Left renal cortex interstitium (tissue), 4 donors: ENCODE results near the gene PAF1. TPM values are rescaled to one million over a fixed set of nuclear protein-coding genes. Genes with fewer than 3 reads are reported as not detected.

ENCODE experiments used
- polyA plus RNA-seq, 4 donors: library from polyadenylated mRNA; unstranded; fragments of 120-200 nt; gene quantifications; one replicate each; pipeline ENCODE4 v1.2.1, GENCODE V29; 2013; ENCODE audit not compliant: insufficient read length in 4 of 4

Gene PAF1
- polyA plus RNA-seq, 4 donors = 65.6 to 74.3 (median 68.5) TPM

Other genes with a start within 250 kb of the PAF1 start
- 1 to 10 TPM in 3 of 4 donors, under 1 TPM in 1; 0.99 to 4.0 (median 1.4) TPM for gene NCCRP1, start 194.1 kb downstream of the PAF1 start, polyA plus RNA-seq
- gene SYCN, start 186.8 kb downstream of the PAF1 start, polyA plus RNA-seq = not detected
- gene IFNL3, start 146.1 kb downstream of the PAF1 start, polyA plus RNA-seq = not detected
- under 1 TPM in 1 of 4 donors, not detected in 3; 0.09 TPM for gene IFNL4, start 142.2 kb downstream of the PAF1 start, polyA plus RNA-seq
- gene IFNL2, start 122.7 kb downstream of the PAF1 start, polyA plus RNA-seq = not detected
- gene IFNL1, start 94.7 kb downstream of the PAF1 start, polyA plus RNA-seq = not detected
- gene LRFN1, start 70.2 kb downstream of the PAF1 start, polyA plus RNA-seq = 1 to 10 TPM in 3 of 4 donors, under 1 TPM in 1; 0.75 to 2.9 (median 2.1) TPM
- 10 to 100 TPM; 20.4 to 29.0 (median 25.2) TPM for gene GMFG, start 55.1 kb downstream of the PAF1 start, polyA plus RNA-seq
- 100 to 1,000 TPM in 3 of 4 donors, 10 to 100 TPM in 1; 86.6 to 165 (median 124) TPM for gene SAMD4B, start 48.7 kb downstream of the PAF1 start, polyA plus RNA-seq
- gene MED29, start 272 bp upstream of the PAF1 start, polyA plus RNA-seq = 10 to 100 TPM; 38.4 to 44.9 (median 40.8) TPM
- gene ZFP36, start 15.7 kb upstream of the PAF1 start, polyA plus RNA-seq = 10 to 100 TPM; 18.0 to 77.6 (median 30.0) TPM
- gene PLEKHG2, start 21.6 kb upstream of the PAF1 start, polyA plus RNA-seq = 100 to 1,000 TPM in 2 of 4 donors, 10 to 100 TPM in 2; 56.7 to 139 (median 101) TPM
- gene RPS16, start 44.8 kb upstream of the PAF1 start, polyA plus RNA-seq = 1,000 to 10,000 TPM; 1,223 to 1,602 (median 1,296) TPM
- gene SUPT5H, start 54.5 kb upstream of the PAF1 start, polyA plus RNA-seq = 100 to 1,000 TPM; 107 to 161 (median 145) TPM
- gene TIMM50, start 89.7 kb upstream of the PAF1 start, polyA plus RNA-seq = 10 to 100 TPM; 71.6 to 96.3 (median 87.8) TPM
- gene DLL3, start 107.8 kb upstream of the PAF1 start, polyA plus RNA-seq = under 1 TPM; 0.51 to 0.87 (median 0.67) TPM
- gene SELENOV, start 124.0 kb upstream of the PAF1 start, polyA plus RNA-seq = 10 to 100 TPM in 1 of 4 donors, 1 to 10 TPM in 3; 5.0 to 10.1 (median 7.4) TPM
- gene EID2B, start 141.7 kb upstream of the PAF1 start, polyA plus RNA-seq = 1 to 10 TPM; 3.8 to 6.0 (median 5.1) TPM
- gene EID2, start 149.1 kb upstream of the PAF1 start, polyA plus RNA-seq = 10 to 100 TPM; 17.7 to 23.1 (median 20.9) TPM
- gene LGALS13, start 211.4 kb upstream of the PAF1 start, polyA plus RNA-seq = not detected